Measurements from ENCODE around the gene RNF187.

RNF187 gene

GRCh38 chr1:228471762-228472398 is 15.3 kb upstream of the RNF187 start:
- Histone ChIP-seq H3K9ac (ENCODE audit: low read depth, low read length) (no peak overlapping the region), H3K4me1 (ENCODE audit: insufficient read depth, low read length) (no peaks in the 10 kb centered on the region), H4K20me1 (ENCODE audit: insufficient read depth, low read length) (no peaks in the 10 kb centered on the region), H3K4me2 (ENCODE audit: insufficient read depth, low read length) (no peak overlapping the region), H3K27me3 (ENCODE audit: insufficient read depth, low read length, poor library complexity) (peaks cover 10% of the 10 kb centered on the region), H3K4me3 (ENCODE audit: low read depth in 1 of 2, low read length in 2 of 2) (no peak overlapping the region), H3K9me3 (ENCODE audit: insufficient read depth, low read length, severe bottlenecking) (no peaks in the 10 kb centered on the region), H2AFZ (ENCODE audit: low read depth, low read length) (no peak overlapping the region), H3K79me2 (ENCODE audit: insufficient read depth, low read length) (no peaks in the 10 kb centered on the region), H3K27ac (ENCODE audit: low read length) (no peak overlapping the region), H3K36me3 (ENCODE audit: insufficient read depth, low read length) (no peaks in the 10 kb centered on the region)
- ATAC-seq (ENCODE audit: insufficient read depth, low read depth) (peak; percentile 84), DNase-seq (peak; percentile 27)
- TF ChIP-seq EZH2 (IDR thresholded peaks at IDR 0.05; ENCODE audit: borderline replicate concordance, low read depth, low read length, severe bottlenecking) (no peak), CTCF (IDR thresholded peaks at IDR 0.05; ENCODE audit: borderline replicate concordance, extremely low read depth, low read length, poor library complexity, severe bottlenecking) (peak; percentile 69)

- Histone ChIP-seq H3K79me2 (ENCODE audit: insufficient read depth, low read length) (no peaks in the 10 kb centered on the region), H3K4me1 (ENCODE audit: insufficient read depth, low read length) (no peaks in the 10 kb centered on the region), H3K4me2 (ENCODE audit: insufficient read depth, low read length) (no peak overlapping the region), H3K36me3 (ENCODE audit: insufficient read depth, low read length) (no peaks in the 10 kb centered on the region), H2AFZ (ENCODE audit: low read depth, low read length) (no peak overlapping the region), H3K4me3 (ENCODE audit: low read depth in 1 of 2, low read length in 2 of 2) (no peak overlapping the region), H4K20me1 (ENCODE audit: insufficient read depth, low read length) (no peaks in the 10 kb centered on the region), H3K9me3 (ENCODE audit: insufficient read depth, low read length, severe bottlenecking) (no peaks in the 10 kb centered on the region), H3K27ac (ENCODE audit: low read length) (no peak overlapping the region), H3K27me3 (ENCODE audit: insufficient read depth, low read length, poor library complexity) (peaks cover 10% of the 10 kb centered on the region), H3K9ac (ENCODE audit: low read depth, low read length) (no peak overlapping the region)
- DNase-seq: no peak
- TF ChIP-seq EZH2 (IDR thresholded peaks at IDR 0.05; ENCODE audit: borderline replicate concordance, low read depth, low read length, severe bottlenecking): no peak
- no peak for TF ChIP-seq CTCF (IDR thresholded peaks at IDR 0.05; ENCODE audit: borderline replicate concordance, extremely low read depth, low read length, poor library complexity, severe bottlenecking)
- ATAC-seq (ENCODE audit: insufficient read depth, low read depth): no peak
These were observed 14.5 kb upstream of the RNF187 start for GRCh38 chr1:228472655-228473054.

- no peaks in the 10 kb centered on the region for H3K9me3 ChIP-seq (ENCODE audit: insufficient read depth, low read length, severe bottlenecking)
- TF ChIP-seq EZH2 (IDR thresholded peaks at IDR 0.05; ENCODE audit: borderline replicate concordance, low read depth, low read length, severe bottlenecking) (no peak), CTCF (IDR thresholded peaks at IDR 0.05; ENCODE audit: borderline replicate concordance, extremely low read depth, low read length, poor library complexity, severe bottlenecking) (no peak)
- H3K27ac ChIP-seq (ENCODE audit: low read length): no peak overlapping the region
These were observed 12.7 kb upstream of the RNF187 start for GRCh38 chr1:228474507-228474906.

More at GRCh38 chr1:228474507-228474906, 12.7 kb upstream of the RNF187 start:
- DNase-seq (no peak), ATAC-seq (ENCODE audit: insufficient read depth, low read depth) (no peak)
- H3K4me3 ChIP-seq (ENCODE audit: low read depth in 1 of 2, low read length in 2 of 2): no peak overlapping the region
- H3K4me2 ChIP-seq (ENCODE audit: insufficient read depth, low read length): no peak overlapping the region
- H2AFZ ChIP-seq (ENCODE audit: low read depth, low read length): no peak overlapping the region
- 0 out of 2 replicates have a peak, but pooled peaks cover 3% of the 10 kb centered on the region for H3K4me1 ChIP-seq (ENCODE audit: insufficient read depth, low read length)
- no peaks in the 10 kb centered on the region for H4K20me1 ChIP-seq (ENCODE audit: insufficient read depth, low read length)
- peaks cover 11% of the 10 kb centered on the region for H3K27me3 ChIP-seq (ENCODE audit: insufficient read depth, low read length, poor library complexity)
- H3K9ac ChIP-seq (ENCODE audit: low read depth, low read length): no peak overlapping the region
- no peaks in the 10 kb centered on the region for H3K79me2 ChIP-seq (ENCODE audit: insufficient read depth, low read length)
- H3K36me3 ChIP-seq (ENCODE audit: insufficient read depth, low read length): no peaks in the 10 kb centered on the region

Measured in DND-41 (cell line).